HG03025 (cell line): ENCODE data around the gene GNG8.
"Not testable (repeated sequence)": the region's sequence is repeated elsewhere in the genome, so short reads cannot be mapped to it uniquely, and the experiment has no call there.

Experiments used
- ATAC-seq: cut with Tn5 transposase; IDR thresholded peaks from one replicate; pipeline ENCODE4 v1.9.1; 2021; ENCODE audit warnings: mild to moderate bottlenecking, moderate library complexity; ENCODE audit not compliant: unreplicated experiment, low FRiP score

GNG8 gene

GRCh38 chr19:46648060-46648960 lies 12.3 kb upstream of the GNG8 start:
- no peak for ATAC-seq

GRCh38 chr19:46646402-46646801 lies 10.4 kb upstream of the GNG8 start:
- no peak for ATAC-seq

- ATAC-seq, result no peak
Observed at GRCh38 chr19:46644720-46645119, 8.7 kb upstream of the GNG8 start.

GRCh38 chr19:46640656-46641055 lies 4.7 kb upstream of the GNG8 start:
- ATAC-seq, result no peak

- ATAC-seq, result no peak
Observed at GRCh38 chr19:46639358-46640182, 3.6 kb upstream of the GNG8 start.

GRCh38 chr19:46637224-46637623 lies 1.2 kb upstream of the GNG8 start:
- no peak for ATAC-seq

GRCh38 chr19:46634656-46635218 lies 1.3 kb downstream of the GNG8 start:
- no peak for ATAC-seq

- ATAC-seq, result no peak
Observed at GRCh38 chr19:46634045-46634655, 1.9 kb downstream of the GNG8 start.

- no peak for ATAC-seq
Observed at GRCh38 chr19:46633130-46633529, 2.9 kb downstream of the GNG8 start.

GRCh38 chr19:46631481-46631880 lies 4.5 kb downstream of the GNG8 start:
- no peak for ATAC-seq

- no peak for ATAC-seq
Observed at GRCh38 chr19:46630586-46631205, 5.3 kb downstream of the GNG8 start.

GRCh38 chr19:46629546-46630025 lies 6.4 kb downstream of the GNG8 start:
- ATAC-seq, result no peak

GRCh38 chr19:46628970-46629369 lies 7.0 kb downstream of the GNG8 start:
- not testable (repeated sequence) for ATAC-seq

GRCh38 chr19:46626446-46626845 lies 9.6 kb downstream of the GNG8 start:
- ATAC-seq, result no peak

- ATAC-seq, result no peak
Observed at GRCh38 chr19:46625731-46626130, 10.3 kb downstream of the GNG8 start.

GRCh38 chr19:46624958-46625661 lies 10.9 kb downstream of the GNG8 start, which contains the start of gene PTGIR:
PTGIR (minus strand) TSS chr19:46625089; CDS start chr19:46624225, 864 bp downstream.
- ATAC-seq, result no peak

- no peak for ATAC-seq
Observed at GRCh38 chr19:46623915-46624502, 12.0 kb downstream of the GNG8 start.

GRCh38 chr19:46622118-46622446 lies 13.9 kb downstream of the GNG8 start:
- no peak for ATAC-seq
